Stimulated activated CD8-positive, alpha-beta memory T cell treated with anti-CD3 and anti-CD28 coated beads, Interleukin-4, amount 100 ng/mL, for 4 hours (primary cell): ENCODE data around the gene ANKRD16.
"Not testable (repeated sequence)": the region's sequence is repeated elsewhere in the genome, so short reads cannot be mapped to it uniquely, and the experiment has no call there.

ENCODE experiments used
- DNase-seq, 2 donors: peaks; one replicate each; pipeline ENCODE4 v3.0.0-alpha.2; 2020; ENCODE audit warnings: low read depth in 2 of 2, low spot score in 1 of 2

Gene ANKRD16

DNA sequence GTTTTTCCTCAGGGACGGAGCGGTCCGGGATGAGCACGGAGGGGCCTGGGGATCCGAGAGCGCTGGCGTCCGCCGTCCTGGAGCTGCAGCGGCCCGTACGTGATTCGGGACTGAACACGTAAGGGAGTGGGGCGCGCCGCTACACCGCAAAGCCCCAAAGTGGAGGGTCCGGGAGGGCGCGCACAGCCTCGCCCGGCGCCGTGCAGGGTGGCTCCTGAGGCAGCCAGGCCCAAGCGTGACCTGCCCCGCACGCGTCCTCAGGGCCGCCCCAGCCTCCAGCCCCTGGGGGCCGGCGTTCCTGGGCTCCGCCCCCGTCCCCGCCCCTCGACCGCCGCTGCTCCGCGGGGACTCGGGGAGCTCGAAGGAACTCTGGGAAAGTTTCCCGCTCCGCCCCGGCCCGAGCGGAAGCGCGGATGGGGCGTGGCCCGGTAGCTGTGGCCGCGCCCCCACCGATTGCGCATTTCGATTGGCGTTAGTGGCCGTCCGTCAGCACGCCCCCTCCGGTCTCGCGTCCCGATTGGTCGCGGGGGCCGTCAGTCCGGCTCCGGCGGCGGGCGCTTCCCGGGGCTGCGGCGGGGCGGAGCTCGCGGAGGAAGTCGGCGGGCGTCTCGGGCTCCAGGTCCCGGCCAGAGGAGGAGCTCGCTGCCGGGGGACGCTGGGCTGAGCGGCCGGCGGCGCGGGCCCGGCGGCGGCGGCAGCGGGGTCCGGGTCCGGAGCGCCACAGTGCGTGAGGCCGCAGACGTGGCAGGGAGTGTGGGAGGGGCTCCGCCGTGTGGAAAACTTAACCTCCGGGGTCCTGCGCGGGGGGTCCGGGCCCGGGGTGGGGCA, at the start of gene ANKRD16, which contains the start of gene FBH1:
Gene ANKRD16, minus strand, starts transcription at position 270 of the 828 bp plus-strand sequence. CDS start 539 bp downstream, outside the sequence.
Gene FBH1, plus strand, starts transcription at position 620 of the 828 bp plus-strand sequence. Its CDS starts 103 bp downstream, at position 723.
- peak; percentile 87 to 96 for DNase-seq

DNA sequence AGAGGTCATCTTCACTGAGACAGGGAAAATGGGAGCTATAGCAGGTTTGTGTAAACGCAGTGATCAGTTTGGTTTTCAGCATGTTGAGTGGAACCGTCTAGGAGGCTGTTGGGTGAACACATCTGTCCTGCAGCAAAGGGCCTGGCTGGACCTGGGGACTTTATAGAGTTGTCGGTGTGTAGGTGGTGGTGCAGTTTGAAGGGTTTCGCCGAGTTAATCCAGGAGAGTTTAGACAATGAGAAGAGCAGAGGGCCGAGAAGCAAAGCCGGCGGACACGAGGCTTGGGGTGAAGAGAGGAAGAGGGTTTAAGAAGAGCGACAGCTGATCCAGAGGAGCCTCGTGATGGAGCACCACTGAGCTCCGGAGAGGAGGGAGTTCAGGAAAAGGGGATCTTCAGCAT, 48.6 kb upstream of the ANKRD16 start:
- DNase-seq: no peak

- no peak for DNase-seq
Measured at GRCh38 chr10:5937016-5937415, 47.3 kb upstream of the ANKRD16 start.

- DNase-seq: no peak
Measured at GRCh38 chr10:5935628-5936027, 45.9 kb upstream of the ANKRD16 start.

DNA sequence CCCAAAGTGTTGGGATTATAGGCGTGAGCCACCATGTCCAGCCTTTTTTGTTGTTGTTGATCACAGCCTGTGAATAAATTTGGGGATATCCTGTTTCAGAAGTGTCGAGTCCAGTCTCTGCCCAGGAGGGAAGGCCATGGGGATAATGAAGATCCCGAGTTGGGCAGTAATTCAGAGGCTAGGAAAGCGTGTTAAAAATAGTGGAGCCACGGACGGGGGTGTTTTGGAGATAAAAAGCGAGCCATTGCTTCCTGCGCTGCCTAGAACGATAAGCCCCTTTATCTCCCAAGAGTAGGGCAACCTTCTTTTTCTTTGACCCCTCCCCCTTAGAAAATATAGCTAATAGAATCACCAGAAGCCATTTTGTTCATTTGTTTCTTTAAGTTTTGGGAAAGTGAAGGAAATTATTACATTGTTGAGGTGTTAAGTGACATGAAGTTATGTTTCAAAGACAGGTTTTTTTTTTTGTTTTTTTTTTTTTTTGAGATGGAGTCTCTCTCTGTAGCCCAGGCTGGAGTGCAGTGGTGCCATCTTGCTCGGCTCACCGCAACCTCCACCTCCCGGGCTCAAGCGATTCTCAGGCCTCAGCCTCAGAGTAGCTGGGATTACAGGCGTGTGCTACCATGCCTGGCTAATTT, 44.3 kb upstream of the ANKRD16 start:
- no peak for DNase-seq

GRCh38 chr10:5932345-5932744, 42.7 kb upstream of the ANKRD16 start:
- no peak for DNase-seq

DNA sequence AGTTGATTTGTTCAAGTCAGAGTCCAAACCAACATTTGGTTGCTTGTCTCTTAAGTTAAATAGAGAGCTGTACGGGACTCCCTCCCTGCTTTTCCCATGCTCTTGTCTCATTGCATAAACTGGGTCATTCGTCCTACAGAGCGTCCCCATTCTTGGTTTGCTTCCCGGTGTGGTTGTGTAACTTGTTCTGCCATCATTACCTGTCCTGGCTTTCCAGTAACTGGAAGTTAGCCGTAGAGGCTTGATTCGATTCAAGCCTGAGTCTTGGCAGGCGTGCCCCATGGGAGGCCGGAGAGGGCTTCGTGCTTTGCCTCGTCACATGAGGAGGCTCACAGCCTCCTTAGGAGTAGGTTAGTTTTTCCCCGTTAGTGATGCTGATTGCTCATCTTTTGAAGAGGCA, 40.6 kb upstream of the ANKRD16 start:
- no peak for DNase-seq

DNA sequence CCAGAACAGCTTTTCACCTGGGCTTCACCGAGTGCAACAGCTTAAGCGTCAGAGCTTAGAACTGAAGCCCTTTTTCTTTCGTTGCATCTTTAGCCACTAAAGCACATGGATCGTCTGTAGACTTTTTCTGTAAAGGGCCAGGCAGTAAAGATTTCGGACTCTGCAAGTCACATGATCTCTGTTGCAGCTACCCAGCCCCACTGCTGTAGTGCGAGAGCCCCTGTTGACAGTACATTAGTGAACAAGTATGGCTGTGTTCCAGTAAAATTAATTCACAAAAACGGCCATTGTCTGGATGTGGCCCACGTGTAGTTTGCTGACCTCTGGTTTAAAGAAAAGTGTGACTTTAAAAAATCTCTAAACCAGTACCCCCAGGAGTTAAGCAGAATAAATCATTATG, 39.7 kb upstream of the ANKRD16 start:
- DNase-seq: no peak

- DNase-seq: no peak
Measured at GRCh38 chr10:5927306-5927705, 37.6 kb upstream of the ANKRD16 start.

DNA sequence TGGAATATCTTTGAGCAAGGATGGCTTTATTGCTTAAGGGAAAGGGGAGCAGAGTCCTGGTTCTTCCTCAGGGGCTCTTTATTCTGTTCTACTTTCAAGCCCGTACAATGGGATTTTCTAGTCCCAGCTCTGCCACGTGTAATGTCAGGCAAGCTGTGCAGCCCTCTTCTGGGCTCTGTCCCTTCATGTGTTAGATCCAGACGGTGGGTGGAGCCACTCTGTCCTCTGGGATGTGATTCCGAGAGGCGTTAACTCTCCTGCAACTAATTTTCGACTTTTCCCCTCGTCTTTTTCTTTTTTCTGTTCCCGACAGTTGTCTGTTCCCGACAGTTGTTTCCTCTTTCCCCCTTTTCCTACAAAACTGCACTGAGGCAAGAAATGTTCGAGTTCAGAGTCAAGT, 35.2 kb upstream of the ANKRD16 start:
- DNase-seq: no peak

DNA sequence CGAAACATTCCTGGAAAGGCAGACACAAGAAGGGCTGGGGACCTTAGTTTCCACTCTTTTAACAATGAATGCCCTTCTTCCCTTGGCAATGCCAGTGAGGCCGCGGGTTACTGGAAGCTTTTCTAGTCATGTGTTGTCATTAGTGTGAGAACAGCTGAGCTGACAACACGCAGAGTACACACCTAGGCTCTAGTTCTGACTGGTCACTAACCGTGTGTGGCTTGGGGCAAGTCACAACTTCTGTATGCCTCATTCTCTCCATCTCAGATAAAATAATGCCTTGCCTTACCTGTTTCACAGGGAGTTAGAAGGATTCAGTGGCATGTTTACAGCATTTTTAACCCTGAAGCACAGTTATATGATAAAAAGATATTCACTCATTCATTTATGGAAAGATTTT, 32.1 kb upstream of the ANKRD16 start:
- DNase-seq: no peak

DNA sequence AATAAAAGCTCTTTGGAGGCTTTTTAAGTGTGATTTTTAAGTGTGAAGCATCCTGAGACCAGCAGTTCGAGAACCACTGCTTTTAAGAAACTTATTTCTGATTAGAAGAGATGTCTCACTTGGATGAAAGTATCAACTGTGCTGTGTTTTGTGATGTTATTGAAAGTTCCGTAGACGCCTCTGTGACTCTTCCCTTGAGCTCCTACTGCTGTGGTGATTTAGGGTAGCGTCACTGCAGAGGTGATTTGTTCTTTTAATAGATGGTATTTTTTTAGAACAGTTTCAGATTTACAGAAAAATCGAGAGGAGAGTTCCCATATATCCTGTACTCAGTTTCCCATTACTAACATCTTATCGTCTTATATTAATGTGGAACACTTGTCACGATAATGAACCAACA, 29.9 kb upstream of the ANKRD16 start:
- no peak for DNase-seq

DNA sequence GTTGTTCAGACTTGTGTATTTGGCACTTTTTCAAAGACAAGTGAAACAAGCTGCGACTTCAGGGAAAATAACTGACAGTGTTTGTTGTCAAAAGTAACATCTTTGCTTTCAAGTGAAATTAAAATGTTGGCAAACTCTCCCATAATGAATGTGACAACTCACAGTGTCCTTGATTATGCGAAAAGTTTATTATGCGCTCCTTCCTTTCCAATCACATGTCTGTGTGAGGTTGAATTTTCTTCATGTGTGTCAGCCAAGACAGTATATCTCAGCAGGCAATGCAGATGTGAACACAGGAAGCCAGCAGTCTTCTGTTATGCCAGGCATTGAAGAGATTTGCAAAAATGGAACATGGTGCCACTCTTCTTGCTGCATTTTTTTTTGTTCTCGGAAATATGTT, 29.1 kb upstream of the ANKRD16 start:
- DNase-seq: no peak

DNA sequence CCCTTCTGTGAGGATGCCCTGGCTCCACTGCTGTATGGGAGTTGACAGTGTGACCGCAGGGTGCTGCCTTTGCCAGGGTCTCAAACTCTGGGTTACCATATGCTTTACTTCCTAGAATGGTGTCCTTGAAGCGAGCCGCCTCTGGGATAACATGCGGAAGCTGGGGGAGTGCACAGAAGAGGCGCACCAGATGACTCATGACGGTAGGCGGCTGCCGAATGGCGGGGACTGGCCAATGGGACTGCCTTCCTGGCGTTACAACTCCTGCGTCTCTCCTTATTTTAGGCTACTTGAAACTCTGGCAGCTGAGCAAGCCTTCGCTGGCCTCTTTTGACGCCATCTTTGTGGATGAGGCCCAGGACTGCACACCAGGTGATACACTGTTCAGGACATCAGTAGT, 27.6 kb upstream of the ANKRD16 start:
- no peak for DNase-seq

- no peak for DNase-seq
Measured at GRCh38 chr10:5915451-5915850, 25.8 kb upstream of the ANKRD16 start.

- DNase-seq: no peak
Measured at GRCh38 chr10:5913736-5914135, 24.0 kb upstream of the ANKRD16 start.

DNA sequence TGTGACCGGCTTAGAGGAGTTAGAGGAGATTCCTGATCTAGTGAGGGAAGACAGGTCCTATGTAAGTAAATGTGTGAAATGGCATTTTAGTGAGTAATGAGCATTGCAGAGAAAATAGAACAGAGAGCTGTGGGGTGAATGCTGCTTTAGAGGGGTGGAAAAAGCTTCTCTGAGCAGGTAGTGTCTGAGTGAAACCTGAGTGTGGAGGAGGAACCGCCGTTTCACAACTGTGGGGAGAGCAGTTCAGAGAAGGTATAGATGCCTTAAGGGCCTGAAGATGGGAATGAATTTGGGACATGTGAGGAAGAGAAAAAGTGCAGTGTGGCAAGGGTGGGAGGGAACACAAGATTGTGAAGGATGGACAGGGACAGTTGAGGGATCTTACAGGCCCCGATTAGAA, 22.0 kb upstream of the ANKRD16 start:
- DNase-seq: no peak

GRCh38 chr10:5910323-5911100, 20.8 kb upstream of the ANKRD16 start:
- no peak for DNase-seq

DNA sequence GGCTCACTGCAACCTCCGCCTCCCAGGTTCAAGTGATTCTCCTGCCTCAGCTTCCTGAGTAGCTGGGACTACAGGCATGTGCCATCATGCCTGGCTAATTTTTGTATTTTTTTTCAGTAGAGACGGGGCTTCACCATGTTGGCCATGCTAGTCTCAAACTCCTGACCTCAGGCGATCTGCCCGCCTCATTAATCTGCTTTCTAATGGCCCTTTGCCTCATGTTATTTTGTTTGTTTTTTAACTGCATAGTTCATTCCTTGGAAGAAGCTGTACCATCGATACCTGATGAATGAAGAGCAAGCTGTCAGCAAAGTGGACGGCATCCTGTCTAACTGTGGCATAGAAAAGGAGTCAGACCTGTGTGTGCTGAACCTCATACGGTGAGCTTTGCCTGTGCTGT, 19.0 kb upstream of the ANKRD16 start:
- DNase-seq: not testable (repeated sequence)

- DNase-seq: no peak
Measured at GRCh38 chr10:5906651-5907050, 17.0 kb upstream of the ANKRD16 start.

- DNase-seq: no peak
Measured at GRCh38 chr10:5905854-5906507, 16.3 kb upstream of the ANKRD16 start.
